Left ventricle myocardium superior (tissue), 1 donor: ENCODE results near the gene AGFG2. TPM values are rescaled to one million over a fixed set of nuclear protein-coding genes. Genes with fewer than 3 reads are reported as not detected.
A peak's percentile ranks its signal among the peaks of the same experiment; 100 is the strongest.

Experiments used
- ATAC-seq: fragments of 200-7000 bp; cut with Tn5 transposase; one replicate; pipeline ENCODE4 v1.9.1; 2020; ENCODE audit warnings: mild to moderate bottlenecking, moderate library complexity
- DNase-seq: peaks from one replicate; pipeline ENCODE4 v3.0.0-alpha.2; 2020
- intact Hi-C: fragments of 100-400 bp; cut with micrococcal nuclease; formaldehyde crosslinking; loops from one replicate; pipeline ENCODE4 v1.11.0; 2022
- total RNA-seq: library from RNA; stranded (reverse); fragmentation: NEBNext Ultra II Directional; extraction: Animal tissue kit (Norgen Biotek cat#: 25700); gene quantifications from one replicate; pipeline ENCODE4 v1.2.1, GENCODE V29; 2021
- donor health status: DM: no; HTN: yes; CAD: no; lungs with severe emphysema.

Gene AGFG2
- total RNA-seq, 1 donor from 2014 or later, result 24.7 TPM

- ATAC-seq, result no peak
- intact Hi-C loops, result no loop called here
- DNase-seq, result no peak
These were observed 39.5 kb downstream of the AGFG2 start for GRCh38 chr7:100578246-100579183.

DNA sequence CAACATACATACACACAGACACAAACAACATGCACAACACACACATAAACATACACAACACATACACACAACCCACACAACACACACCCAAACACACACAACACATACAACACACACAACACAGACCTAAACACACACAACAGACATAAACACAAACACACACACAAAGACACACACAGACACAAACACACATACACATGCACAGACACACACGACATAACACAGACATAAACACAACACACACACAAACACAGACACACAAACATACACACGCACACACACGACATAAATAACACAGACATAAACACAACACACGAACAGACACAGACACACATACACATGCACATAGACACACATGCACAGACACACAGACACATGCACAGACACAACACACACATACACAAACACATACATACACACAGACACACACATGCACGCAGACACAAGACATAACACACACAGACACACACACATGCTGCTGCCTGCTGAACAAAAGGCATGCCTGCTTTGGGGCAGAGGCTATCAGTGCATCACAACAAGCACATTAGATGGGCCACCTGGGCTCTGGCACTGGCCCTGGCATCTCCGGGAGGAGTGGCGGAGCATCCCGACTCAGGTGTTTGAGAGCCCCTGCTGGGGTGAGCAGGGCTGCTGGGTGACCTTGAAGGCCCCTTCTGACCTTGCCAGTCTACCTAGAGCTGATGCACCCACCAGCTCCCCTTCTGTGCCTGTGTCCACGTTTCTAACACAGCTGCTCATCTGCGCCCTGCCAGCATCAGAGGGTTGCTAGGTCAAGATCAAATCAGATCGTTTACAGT lies 41.7 kb downstream of the AGFG2 start:
- intact Hi-C loops, result no loop called here
- ATAC-seq (no peak), DNase-seq (peak; percentile 29)

DNA sequence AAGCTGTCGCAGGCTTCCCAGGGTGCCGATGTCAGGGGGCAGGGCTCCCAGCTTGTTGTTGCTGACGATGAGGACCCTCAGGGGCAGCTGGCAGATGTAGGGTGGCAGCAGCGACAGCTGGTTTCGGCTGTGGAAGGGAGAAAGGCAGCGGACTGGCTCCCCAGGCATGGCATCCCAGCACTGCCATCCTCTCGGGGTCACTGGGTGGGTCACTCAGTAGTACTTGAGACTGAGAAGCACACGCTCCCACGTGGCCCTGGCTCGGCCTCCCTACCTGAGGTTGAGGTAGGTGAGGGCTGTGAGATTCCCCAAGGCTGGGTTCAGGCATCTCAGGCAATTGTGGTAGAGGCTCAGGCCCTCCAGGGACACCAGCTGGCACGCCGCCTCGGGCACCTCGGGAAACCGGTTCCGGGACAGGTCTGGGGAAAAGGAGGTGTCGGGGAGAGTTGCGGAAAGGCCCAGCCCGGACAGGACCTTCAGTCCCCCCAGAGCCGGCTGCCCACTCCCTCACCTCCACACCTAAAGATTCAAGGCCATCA lies 43.1 kb downstream of the AGFG2 start:
- intact Hi-C loops, result no loop called here
- no peak for ATAC-seq
- DNase-seq, result no peak

DNA sequence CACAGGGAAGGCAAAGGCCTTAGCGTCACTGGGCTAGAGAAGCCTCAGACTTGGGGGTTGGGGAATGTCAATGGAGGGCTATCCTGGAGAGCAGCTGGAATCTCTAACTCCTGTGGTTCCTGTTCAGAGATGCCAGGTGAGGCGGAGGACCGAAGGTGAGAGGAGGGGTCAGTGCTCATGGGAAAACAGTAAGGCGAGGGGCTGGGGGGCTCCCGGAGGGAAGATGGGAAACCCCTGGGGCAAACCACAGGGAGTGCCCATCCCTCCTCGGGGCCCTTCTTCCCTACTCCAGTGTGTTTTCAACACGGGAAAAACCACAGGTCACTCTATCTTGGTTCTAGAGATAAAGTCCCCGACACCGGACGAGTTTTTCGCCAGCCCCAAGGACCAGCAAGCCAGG lies 43.6 kb downstream of the AGFG2 start:
- intact Hi-C loops, result no loop called here
- DNase-seq, result no peak

GRCh38 chr7:100583132-100584053 lies 44.4 kb downstream of the AGFG2 start:
- ATAC-seq (no peak), DNase-seq (peak; percentile 74)
- intact Hi-C loops, result no loop called here

More for the DNA sequence above, 43.6 kb downstream of the AGFG2 start:
- no peak for ATAC-seq

- ATAC-seq (no peak), DNase-seq (no peak)
- intact Hi-C loops, result no loop called here
These were observed 45.2 kb downstream of the AGFG2 start for GRCh38 chr7:100584054-100584682.

DNA sequence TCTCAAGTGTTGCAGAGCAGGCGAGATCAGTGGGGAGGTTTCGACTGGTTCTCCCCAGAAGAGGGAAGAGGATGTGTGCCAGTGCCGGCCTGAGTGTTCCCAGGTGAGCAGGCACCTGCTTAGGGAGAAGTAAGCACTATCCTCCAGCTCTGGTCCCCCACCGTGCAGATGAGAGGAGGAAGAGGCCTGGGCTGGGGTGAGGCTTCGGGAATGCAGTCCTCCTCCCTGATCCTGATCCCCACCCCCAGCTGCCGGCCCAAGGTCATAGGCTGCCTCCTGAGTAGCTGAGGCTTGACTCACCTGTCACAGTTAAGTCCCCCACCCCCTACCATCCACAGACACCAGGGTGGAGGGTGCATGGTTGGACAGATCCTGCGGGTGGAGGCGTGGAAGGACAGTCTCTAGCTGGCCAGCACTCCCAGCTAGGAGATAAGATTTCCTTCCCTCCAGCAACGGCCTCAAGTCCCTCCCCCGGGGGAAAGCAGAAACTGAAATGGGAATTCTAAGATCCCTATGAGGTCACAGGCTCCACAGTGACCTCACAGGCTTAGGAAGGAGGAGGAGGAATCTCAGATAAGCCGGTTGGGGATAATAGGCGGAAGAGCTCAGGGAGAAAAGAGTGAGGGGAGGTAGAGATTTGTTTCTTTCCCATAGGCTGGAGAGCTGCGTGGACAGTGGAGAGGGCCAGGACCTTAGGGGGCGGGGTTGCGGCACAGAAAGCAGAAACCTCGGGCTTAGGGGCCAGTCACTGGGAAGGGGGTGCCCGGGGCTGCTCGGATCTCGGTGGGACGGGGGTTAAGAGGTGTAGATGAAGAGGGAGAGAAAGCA lies 45.9 kb downstream of the AGFG2 start:
- no peak for ATAC-seq
- DNase-seq, result no peak
- intact Hi-C loops, result no loop called here

DNA sequence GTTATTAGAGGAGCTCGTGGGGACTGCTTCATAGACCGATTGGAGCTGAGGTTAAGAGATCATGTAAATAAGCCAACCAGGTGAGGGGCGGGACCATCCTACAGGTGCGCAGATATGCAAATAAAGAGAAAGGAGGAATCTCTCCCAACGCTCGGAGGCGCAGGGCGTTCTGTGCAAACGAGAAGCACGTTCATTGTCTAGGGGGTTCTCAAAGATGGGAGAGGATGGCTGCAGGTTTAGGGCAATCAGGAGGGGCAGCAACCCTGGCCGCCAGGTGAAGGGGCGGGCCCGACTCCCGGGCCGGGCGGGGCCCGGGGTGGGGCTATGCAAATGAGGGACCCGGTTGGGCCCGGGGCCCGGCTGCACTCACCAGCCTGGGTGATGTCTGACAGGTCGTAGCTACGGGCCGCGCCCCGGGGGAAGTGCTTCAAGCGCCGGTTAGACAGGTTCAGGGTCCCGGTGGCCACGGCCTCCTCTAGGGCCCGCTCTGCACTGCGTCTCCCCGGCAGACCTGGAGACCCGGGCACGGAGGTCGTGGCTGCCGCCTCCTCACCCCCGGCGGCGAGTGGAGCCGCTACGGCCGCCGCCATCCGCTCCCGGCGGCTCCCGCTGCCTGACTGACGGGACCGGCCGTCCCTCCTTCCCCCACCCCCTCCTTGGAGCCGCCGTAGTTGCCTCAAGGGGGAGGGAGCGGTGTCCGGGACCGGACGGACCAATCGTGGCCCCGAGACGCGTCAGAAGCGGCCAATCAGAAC lies 46.7 kb downstream of the AGFG2 start, which contains the start of gene LRCH4:
LRCH4 (minus strand) TSS at position 619 of the 755 bp plus-strand sequence; CDS start at position 590, 29 bp downstream.
- DNase-seq (no peak), ATAC-seq (peak; percentile 25)
- intact Hi-C loops, result no loop called here

GRCh38 chr7:100586266-100587025 lies 47.4 kb downstream of the AGFG2 start, which contains the start of gene FBXO24:
FBXO24 (plus strand) TSS chr7:100586328; CDS start chr7:100586626, 298 bp downstream.
- peak; percentile 90 for ATAC-seq

DNA sequence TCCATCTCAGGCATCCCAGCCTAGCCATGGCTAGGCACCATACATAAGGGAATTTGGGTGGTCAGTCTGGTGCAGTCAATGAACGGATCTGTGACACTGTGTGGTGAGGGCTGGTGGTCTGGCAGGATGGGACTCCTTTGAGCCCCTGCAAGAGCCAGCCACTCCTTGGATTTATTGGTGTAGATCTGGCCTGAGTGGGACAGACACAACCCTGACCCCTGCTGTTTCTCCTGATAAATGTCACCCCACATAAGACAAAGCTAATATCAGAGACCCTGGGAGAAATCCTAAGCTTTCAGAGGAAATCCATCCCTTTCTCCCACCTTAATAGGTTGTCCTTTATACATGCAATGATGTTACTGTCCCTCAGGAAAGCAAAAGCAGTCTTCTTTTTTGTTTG lies 49.4 kb downstream of the AGFG2 start:
- no peak for DNase-seq
- intact Hi-C loops, result no loop called here
- no peak for ATAC-seq

More at GRCh38 chr7:100586266-100587025, 47.4 kb downstream of the AGFG2 start, which contains the start of gene FBXO24:
- intact Hi-C loops, result no loop called here
- DNase-seq, result peak; percentile 99

DNA sequence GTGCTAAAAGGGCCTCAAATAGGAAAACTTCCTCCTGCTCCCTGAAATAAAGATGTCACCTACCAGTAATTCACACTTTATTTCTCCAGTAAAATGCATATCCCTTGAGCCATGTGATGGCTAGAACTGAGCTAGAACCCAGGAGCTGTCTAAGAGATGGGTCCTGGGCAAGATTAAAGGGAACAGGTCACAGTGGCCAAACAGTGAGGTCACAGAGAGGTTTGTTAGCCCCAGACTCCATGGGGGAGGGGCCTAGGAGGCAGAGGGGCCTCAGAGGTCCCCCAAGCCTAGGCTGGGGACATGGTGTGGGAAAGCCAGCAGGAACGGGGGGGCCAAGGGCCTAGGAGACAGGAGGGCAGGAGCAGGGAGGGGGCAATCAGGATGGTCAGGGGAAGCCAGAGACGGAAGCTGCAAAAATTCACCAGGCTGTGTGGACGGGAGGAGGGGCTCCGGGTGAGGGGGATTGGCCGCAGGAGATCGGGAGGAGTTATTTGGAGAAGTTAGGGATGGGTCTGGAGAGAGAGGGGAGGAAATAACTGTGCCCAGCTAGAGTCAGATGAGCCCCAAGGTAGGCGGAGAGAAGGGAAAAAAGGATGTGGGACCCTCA lies 50.4 kb downstream of the AGFG2 start:
- ATAC-seq, result no peak
- DNase-seq, result no peak
- intact Hi-C loops, result no loop called here

- peak; percentile 71 for DNase-seq
- intact Hi-C loops, result no loop called here
These were observed 51.2 kb downstream of the AGFG2 start for GRCh38 chr7:100590077-100590737.

GRCh38 chr7:100591596-100591995 lies 52.6 kb downstream of the AGFG2 start:
- ATAC-seq (no peak), DNase-seq (peak; percentile 12)

More at GRCh38 chr7:100590077-100590737, 51.2 kb downstream of the AGFG2 start:
- ATAC-seq, result no peak

GRCh38 chr7:100595188-100595587 lies 56.2 kb downstream of the AGFG2 start:
- intact Hi-C loops, result no loop called here
- ATAC-seq (no peak), DNase-seq (no peak)

More at GRCh38 chr7:100591596-100591995, 52.6 kb downstream of the AGFG2 start:
- intact Hi-C loops, result no loop called here

DNA sequence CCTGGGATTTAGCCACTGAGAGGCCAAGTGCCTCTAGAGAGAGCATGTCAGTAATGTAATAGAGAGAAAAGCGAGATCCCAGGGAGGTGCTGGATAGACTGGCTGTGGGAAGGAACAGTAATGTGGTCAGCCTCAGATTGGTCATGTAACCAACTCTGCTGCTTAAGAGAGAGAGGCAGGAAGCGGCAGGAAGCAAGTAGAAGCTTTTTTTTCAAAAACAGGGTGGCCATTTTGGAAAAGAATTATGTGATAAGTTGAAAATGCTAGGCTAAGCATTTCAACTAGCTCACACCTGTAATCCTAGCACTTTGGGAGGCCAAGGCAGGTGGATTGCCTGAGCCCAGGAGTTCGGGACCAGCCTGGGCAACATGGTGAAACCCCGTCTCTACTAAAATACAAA lies 59.4 kb downstream of the AGFG2 start:
- no peak for ATAC-seq
- intact Hi-C loops, result no loop called here
- DNase-seq, result no peak
